Panc1 (cell line): ENCODE measurements around the gene FOSL2. TPM values are rescaled to one million over a fixed set of nuclear protein-coding genes. Genes with fewer than 3 reads are reported as not detected.

Experiments used
- ATAC-seq: fragments of 200-7000 bp; cut with Tn5 transposase; 2 replicates; pipeline ENCODE4 v1.9.1; 2020; ENCODE audit warnings: mild to moderate bottlenecking, moderate library complexity
- BruUV-seq: library from RNA; stranded (reverse); fragments of 400-500 nt; replicated peaks from 2 replicates; lab custom pipeline; 2021; lab: Mats Ljungman, UMichigan
- CTCF ChIA-PET: fragments of 300-600 bp; sonication (Branson Sonifier 250); formaldehyde crosslinking; loops from one replicate; lab custom pipeline; 2022; ENCODE audit warnings: antibody characterized with exemption; lab: Charles Lee
- POLR2A ChIA-PET: fragments of 300-600 bp; sonication (Branson Sonifier 250); formaldehyde crosslinking; loops from one replicate; lab custom pipeline; 2022; ENCODE audit warnings: antibody characterized with exemption; lab: Charles Lee
- DNase-seq: peaks from one replicate; pipeline ENCODE4 v3.0.0-alpha.2; 2010; ENCODE audit warnings: low read depth, low spot score
- H3K27ac ChIP-seq: 2 replicates; pipeline ENCODE4 v1.5.1; 2011; ENCODE audit warnings: mild to moderate bottlenecking, low read length, inconsistent platforms
- H3K27me3 ChIP-seq: fragments of 200-500 bp; sonication (Bioruptor generic); 2 replicates; pipeline ENCODE4 v1.6.0; 2014; ENCODE audit warnings: low read length, inconsistent platforms; ENCODE audit not compliant: control insufficient read depth, insufficient read depth
- H3K36me3 ChIP-seq: fragments of 200-500 bp; sonication (Bioruptor generic); 2 replicates; pipeline ENCODE4 v1.5.1; 2014; ENCODE audit warnings: inconsistent platforms, mild to moderate bottlenecking, low read length, moderate library complexity; ENCODE audit not compliant: control insufficient read depth, insufficient read depth
- H3K4me1 ChIP-seq: 2 replicates; pipeline ENCODE4 v1.5.1; 2011; ENCODE audit warnings: inconsistent platforms, mild to moderate bottlenecking, low read length, moderate library complexity; ENCODE audit not compliant: control insufficient read depth, insufficient read depth
- H3K4me3 ChIP-seq, 2 experiments: 2 replicates each; pipeline ENCODE4 v1.5.1; 2011 to 2012; ENCODE audit warnings: low read depth in 2 of 2, low read length in 2 of 2, mild to moderate bottlenecking in 2 of 2, inconsistent platforms in 1 of 2, moderate library complexity in 1 of 2
- H3K9me3 ChIP-seq: fragments of 200-500 bp; sonication (Bioruptor generic); 2 replicates; pipeline ENCODE4 v1.5.1; 2014; ENCODE audit warnings: low read depth, mild to moderate bottlenecking, inconsistent platforms, low read length, moderate library complexity; ENCODE audit not compliant: control insufficient read depth, insufficient read depth
- CTCF ChIP-seq: fragments of 450-650 bp; IDR thresholded peaks from 2 replicates; pipeline ENCODE4 v1.5.1; 2017; ENCODE audit warnings: mild to moderate bottlenecking
- POLR2AphosphoS5 ChIP-seq: IDR thresholded peaks from 2 replicates; pipeline ENCODE4 v1.6.1; 2012; ENCODE audit warnings: mild to moderate bottlenecking, low read depth, low read length, moderate library complexity
- SIN3A ChIP-seq: IDR thresholded peaks from 2 replicates; pipeline ENCODE4 v1.6.1; 2012; ENCODE audit warnings: low read depth, mild to moderate bottlenecking, low read length, moderate library complexity, borderline replicate concordance; ENCODE audit not compliant: insufficient read depth
- TCF7L2 ChIP-seq: IDR thresholded peaks from 2 replicates; pipeline ENCODE4 v1.6.1; 2011; ENCODE audit warnings: mild to moderate bottlenecking, low read depth, low read length, inconsistent platforms
- in situ Hi-C: cut with HindIII; loops from 2 replicates; pipeline ENCODE4 v1.10.0; 2016; ENCODE audit warnings: low sequenced_read_pairs, low pct_unique_long_range_greater_than_20kb
- intact Hi-C: fragments of 100-400 bp; cut with micrococcal nuclease; formaldehyde crosslinking; loops from one replicate; pipeline ENCODE4 v1.10.0; 2022; ENCODE audit not compliant: unreplicated experiment
- total RNA-seq: library from RNA; stranded (reverse); gene quantifications from one replicate; pipeline ENCODE4 v1.2.1, GENCODE V29; 2021; ENCODE audit not compliant: unreplicated experiment
- TF ChIP-seq, protein P1 (sequence below), 2 experiments: IDR thresholded peaks; 2 replicates each; pipeline ENCODE4 v1.6.1; 2011 to 2012; ENCODE audit warnings: low read depth in 2 of 2, control low read depth in 1 of 2, low read length in 1 of 2, mild to moderate bottlenecking in 1 of 2, moderate library complexity in 1 of 2; ENCODE audit not compliant: insufficient read depth in 1 of 2

FOSL2 gene
- total RNA-seq, 1 experiment from 2014 or later, result 29.0 TPM

DNA sequence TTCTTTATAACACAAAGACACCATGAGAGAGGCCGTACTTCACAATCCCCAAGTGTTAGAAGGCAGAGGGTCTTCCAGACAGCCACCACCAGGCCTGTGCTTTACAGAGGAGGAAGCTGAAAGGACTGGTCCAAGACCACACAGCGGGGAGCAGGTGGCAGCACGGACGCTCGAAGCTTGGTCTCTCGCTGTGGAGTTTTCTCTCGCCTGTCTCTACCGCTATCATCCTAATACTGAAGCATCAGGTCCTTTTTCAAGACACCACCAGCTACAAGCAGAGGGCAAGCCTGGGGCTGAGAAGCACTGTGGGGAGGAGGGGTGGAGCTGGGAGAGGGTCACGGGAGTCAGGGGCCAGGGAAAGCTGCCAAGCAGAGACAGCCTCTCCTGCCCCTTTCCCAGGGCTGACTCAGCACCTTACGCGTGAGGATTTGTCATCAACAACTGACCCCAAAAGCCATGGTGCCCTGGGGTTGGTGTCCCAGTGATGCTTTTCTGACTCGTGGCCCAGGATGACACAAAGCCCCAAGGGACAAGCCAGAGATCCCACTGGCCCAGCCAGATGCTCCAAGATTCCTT, 31.9 kb upstream of the FOSL2 start:
- ChIA-PET CTCF (no interaction called here), POLR2A (no interaction called here)
- TF ChIP-seq TCF7L2 (no peak), SIN3A (no peak), CTCF (no peak), POLR2AphosphoS5 (no peak)
- TF ChIP-seq, protein P1, sequence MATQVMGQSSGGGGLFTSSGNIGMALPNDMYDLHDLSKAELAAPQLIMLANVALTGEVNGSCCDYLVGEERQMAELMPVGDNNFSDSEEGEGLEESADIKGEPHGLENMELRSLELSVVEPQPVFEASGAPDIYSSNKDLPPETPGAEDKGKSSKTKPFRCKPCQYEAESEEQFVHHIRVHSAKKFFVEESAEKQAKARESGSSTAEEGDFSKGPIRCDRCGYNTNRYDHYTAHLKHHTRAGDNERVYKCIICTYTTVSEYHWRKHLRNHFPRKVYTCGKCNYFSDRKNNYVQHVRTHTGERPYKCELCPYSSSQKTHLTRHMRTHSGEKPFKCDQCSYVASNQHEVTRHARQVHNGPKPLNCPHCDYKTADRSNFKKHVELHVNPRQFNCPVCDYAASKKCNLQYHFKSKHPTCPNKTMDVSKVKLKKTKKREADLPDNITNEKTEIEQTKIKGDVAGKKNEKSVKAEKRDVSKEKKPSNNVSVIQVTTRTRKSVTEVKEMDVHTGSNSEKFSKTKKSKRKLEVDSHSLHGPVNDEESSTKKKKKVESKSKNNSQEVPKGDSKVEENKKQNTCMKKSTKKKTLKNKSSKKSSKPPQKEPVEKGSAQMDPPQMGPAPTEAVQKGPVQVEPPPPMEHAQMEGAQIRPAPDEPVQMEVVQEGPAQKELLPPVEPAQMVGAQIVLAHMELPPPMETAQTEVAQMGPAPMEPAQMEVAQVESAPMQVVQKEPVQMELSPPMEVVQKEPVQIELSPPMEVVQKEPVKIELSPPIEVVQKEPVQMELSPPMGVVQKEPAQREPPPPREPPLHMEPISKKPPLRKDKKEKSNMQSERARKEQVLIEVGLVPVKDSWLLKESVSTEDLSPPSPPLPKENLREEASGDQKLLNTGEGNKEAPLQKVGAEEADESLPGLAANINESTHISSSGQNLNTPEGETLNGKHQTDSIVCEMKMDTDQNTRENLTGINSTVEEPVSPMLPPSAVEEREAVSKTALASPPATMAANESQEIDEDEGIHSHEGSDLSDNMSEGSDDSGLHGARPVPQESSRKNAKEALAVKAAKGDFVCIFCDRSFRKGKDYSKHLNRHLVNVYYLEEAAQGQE (IDR thresholded peaks at IDR 0.05; ENCODE audit: insufficient read depth in 1 of 2, low read depth in 2 of 2, low read length in 1 of 2), result no peak
- no peaks in the 10 kb centered on the region for H3K9me3 ChIP-seq
- in situ Hi-C loops, result no loop called here
- no peak overlapping the region for H3K4me3 ChIP-seq
- no peaks in the 10 kb centered on the region; the same call in 1 of the 2 replicates for H3K4me1 ChIP-seq
- BruUV-seq, result no TSS peak
- DNase-seq (no peak), ATAC-seq (0 out of 2 replicates have a peak, but pooled peaks have one; percentile 5)
- H3K27ac ChIP-seq, result no peak overlapping the region
- H3K27me3 ChIP-seq, result no peaks in the 10 kb centered on the region
- intact Hi-C loops, result no loop called here
- no peaks in the 10 kb centered on the region for H3K36me3 ChIP-seq

DNA sequence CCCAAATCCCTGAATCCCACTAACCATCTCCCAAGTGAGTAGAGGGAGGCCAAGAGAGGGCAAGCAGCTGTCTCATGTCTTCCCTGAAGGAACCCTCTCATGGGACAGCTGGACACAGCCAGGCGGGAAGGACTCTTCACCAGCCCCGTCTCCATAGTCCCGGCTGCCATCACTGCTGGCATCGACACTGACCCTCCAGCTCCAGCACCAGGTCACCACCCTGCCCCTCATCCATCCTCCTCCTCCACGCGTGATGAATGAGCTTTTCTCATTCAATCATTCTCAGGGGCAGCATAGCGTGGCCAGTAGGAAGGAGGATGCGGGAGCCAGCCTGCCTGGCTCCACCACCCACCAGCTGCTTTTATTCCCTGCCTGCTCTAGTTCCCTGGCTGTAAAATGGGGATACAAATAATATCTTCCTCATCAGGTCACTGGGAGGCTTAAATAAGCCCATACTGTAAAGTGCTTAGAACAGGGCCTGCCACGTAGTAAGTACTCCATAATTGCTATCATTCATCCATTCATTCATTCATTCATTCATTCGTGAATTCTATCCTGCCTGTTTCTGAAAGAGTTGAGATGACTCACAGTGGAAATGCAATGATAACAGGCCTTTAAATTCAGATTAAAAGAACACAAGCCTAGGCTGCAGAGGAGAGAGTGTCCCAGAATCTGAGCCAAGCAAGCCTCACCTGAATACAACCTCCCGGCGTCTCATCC, 30.5 kb upstream of the FOSL2 start:
- Histone ChIP-seq H3K4me3 (no peak overlapping the region), H3K9me3 (no peaks in the 10 kb centered on the region), H3K27me3 (no peaks in the 10 kb centered on the region), H3K36me3 (no peaks in the 10 kb centered on the region), H3K4me1 (no peaks in the 10 kb centered on the region; the same call in none of the 2 replicates), H3K27ac (no peak overlapping the region)
- intact Hi-C loops, result no loop called here
- CTCF ChIA-PET, result no interaction called here
- no peak for TF ChIP-seq TCF7L2
- no peak for TF ChIP-seq POLR2AphosphoS5
- TF ChIP-seq SIN3A, result no peak
- no peak for ATAC-seq
- no TSS peak for BruUV-seq
- POLR2A ChIA-PET, result no interaction called here
- in situ Hi-C loops, result no loop called here
- DNase-seq, result no peak

- ChIA-PET CTCF (no interaction called here), POLR2A (no interaction called here)
- no peak overlapping the region for H3K27ac ChIP-seq
- H3K4me1 ChIP-seq, result no peaks in the 10 kb centered on the region; the same call in none of the 2 replicates
- ATAC-seq, result no peak
- H3K4me3 ChIP-seq, result no peak overlapping the region
- intact Hi-C loops (no loop called here), in situ Hi-C loops (no loop called here)
- TF ChIP-seq TCF7L2 (no peak), SIN3A (no peak), POLR2AphosphoS5 (no peak), CTCF (no peak)
- TF ChIP-seq, protein P1 (IDR thresholded peaks at IDR 0.05; ENCODE audit: insufficient read depth in 1 of 2, low read depth in 2 of 2, low read length in 1 of 2), result no peak
- BruUV-seq, result no TSS peak
- no peaks in the 10 kb centered on the region for H3K36me3 ChIP-seq
- H3K9me3 ChIP-seq, result no peaks in the 10 kb centered on the region
- no peaks in the 10 kb centered on the region for H3K27me3 ChIP-seq
- DNase-seq, result no peak
Observed at GRCh38 chr2:28362991-28363521, 29.6 kb upstream of the FOSL2 start.
